ENCODE results near the gene EDARADD. TPM values are rescaled to one million over a fixed set of nuclear protein-coding genes. Genes with fewer than 3 reads are reported as not detected.

EDARADD gene
- total RNA-seq, 1 donor, result 1.4 TPM

DNA sequence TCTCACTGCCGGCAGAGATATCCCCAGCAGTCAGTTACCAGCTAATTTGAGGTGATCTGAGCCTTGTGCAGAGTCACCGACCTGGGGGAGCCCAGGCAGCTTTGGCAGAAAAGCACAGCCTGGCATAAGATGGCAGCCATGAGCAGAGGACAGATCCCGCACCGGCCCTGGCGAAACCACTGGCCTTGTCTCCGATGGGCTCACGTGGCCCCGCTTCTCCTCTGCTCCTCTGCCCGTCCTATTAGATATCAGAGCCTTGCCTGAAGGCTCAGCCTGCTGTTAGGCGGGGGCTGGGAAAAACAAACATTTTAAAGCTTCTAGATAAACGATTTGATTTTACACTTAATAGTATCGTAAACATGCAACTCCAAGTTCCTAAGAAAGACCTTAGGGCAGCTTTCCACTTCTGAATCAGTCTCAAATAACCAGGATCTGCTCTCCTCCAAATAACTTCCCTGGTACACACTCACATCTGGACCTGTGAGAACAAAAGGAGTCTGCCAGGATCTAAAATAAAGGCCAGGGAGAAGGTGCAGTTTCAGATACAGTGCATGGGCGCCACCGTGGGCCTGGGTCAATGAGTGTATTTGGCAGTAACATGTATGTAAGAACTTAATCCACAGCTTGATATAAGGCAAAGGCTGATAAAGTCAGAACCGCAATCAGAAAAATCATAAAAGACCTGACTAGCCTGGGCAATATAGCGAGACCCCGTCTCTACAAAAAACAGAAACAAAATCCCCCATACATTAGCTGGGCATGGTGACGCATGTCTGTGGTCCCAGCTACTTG lies 10.0 kb downstream of the EDARADD start:
- no peak overlapping the region for H3K4me3 ChIP-seq (ENCODE audit: insufficient read depth, low read length)
- H3K9me3 ChIP-seq (ENCODE audit: low read depth, low read length), result no peaks in the 10 kb centered on the region
- H3K4me1 ChIP-seq (ENCODE audit: insufficient read depth, low read length), result no peaks in the 10 kb centered on the region
- H3K79me2 ChIP-seq (ENCODE audit: insufficient read depth, low read length), result no peaks in the 10 kb centered on the region
- no peak overlapping the region for H3K27ac ChIP-seq (ENCODE audit: low read depth, low read length)
- no peak for DNase-seq (ENCODE audit: insufficient read length, low spot score, missing footprints)
- no peak overlapping the region for H2AFZ ChIP-seq (ENCODE audit: low read length)
- no peaks in the 10 kb centered on the region for H4K20me1 ChIP-seq (ENCODE audit: insufficient read depth, low read length)
- H3K4me2 ChIP-seq (ENCODE audit: insufficient read depth, low read length), result no peak overlapping the region
- TF ChIP-seq, protein P1, sequence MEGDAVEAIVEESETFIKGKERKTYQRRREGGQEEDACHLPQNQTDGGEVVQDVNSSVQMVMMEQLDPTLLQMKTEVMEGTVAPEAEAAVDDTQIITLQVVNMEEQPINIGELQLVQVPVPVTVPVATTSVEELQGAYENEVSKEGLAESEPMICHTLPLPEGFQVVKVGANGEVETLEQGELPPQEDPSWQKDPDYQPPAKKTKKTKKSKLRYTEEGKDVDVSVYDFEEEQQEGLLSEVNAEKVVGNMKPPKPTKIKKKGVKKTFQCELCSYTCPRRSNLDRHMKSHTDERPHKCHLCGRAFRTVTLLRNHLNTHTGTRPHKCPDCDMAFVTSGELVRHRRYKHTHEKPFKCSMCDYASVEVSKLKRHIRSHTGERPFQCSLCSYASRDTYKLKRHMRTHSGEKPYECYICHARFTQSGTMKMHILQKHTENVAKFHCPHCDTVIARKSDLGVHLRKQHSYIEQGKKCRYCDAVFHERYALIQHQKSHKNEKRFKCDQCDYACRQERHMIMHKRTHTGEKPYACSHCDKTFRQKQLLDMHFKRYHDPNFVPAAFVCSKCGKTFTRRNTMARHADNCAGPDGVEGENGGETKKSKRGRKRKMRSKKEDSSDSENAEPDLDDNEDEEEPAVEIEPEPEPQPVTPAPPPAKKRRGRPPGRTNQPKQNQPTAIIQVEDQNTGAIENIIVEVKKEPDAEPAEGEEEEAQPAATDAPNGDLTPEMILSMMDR (IDR thresholded peaks at IDR 0.05; ENCODE audit: extremely low read depth, low read depth, low read length), result no peak
- no peaks in the 10 kb centered on the region for H3K27me3 ChIP-seq (ENCODE audit: insufficient read depth, low read length)
- H3K36me3 ChIP-seq (ENCODE audit: insufficient read depth, low read length), result no peaks in the 10 kb centered on the region

DNA sequence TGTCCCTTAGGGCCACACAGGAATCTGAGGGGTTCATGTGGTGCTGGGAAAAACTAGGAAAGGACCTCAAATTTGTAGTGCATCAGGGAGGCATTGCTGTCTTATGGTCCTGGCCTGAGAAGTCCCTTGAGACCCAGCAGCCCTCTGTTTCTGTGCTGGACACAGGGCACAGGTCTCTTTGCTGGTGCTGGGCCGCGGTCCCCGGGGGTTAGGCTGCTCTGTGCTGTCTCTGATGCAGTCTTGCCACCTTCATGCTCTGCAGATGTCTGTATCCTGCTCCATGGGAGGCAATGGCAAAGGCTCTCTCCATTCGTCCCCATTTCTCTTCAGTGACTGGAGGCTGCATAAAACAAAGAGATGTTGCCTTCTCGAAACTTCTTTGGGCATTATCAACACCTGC lies 13.0 kb downstream of the EDARADD start:
- Histone ChIP-seq H2AFZ (ENCODE audit: low read length) (no peak overlapping the region), H3K4me1 (ENCODE audit: insufficient read depth, low read length) (no peaks in the 10 kb centered on the region), H3K27ac (ENCODE audit: low read depth, low read length) (no peak overlapping the region), H3K36me3 (ENCODE audit: insufficient read depth, low read length) (no peaks in the 10 kb centered on the region), H3K4me2 (ENCODE audit: insufficient read depth, low read length) (no peak overlapping the region), H3K9me3 (ENCODE audit: low read depth, low read length) (no peaks in the 10 kb centered on the region), H3K27me3 (ENCODE audit: insufficient read depth, low read length) (no peaks in the 10 kb centered on the region), H3K4me3 (ENCODE audit: insufficient read depth, low read length) (no peak overlapping the region), H3K79me2 (ENCODE audit: insufficient read depth, low read length) (no peaks in the 10 kb centered on the region), H4K20me1 (ENCODE audit: insufficient read depth, low read length) (no peaks in the 10 kb centered on the region)
- TF ChIP-seq, protein P1 (IDR thresholded peaks at IDR 0.05; ENCODE audit: extremely low read depth, low read depth, low read length), result no peak
- no peak for DNase-seq (ENCODE audit: insufficient read length, low spot score, missing footprints)

DNA sequence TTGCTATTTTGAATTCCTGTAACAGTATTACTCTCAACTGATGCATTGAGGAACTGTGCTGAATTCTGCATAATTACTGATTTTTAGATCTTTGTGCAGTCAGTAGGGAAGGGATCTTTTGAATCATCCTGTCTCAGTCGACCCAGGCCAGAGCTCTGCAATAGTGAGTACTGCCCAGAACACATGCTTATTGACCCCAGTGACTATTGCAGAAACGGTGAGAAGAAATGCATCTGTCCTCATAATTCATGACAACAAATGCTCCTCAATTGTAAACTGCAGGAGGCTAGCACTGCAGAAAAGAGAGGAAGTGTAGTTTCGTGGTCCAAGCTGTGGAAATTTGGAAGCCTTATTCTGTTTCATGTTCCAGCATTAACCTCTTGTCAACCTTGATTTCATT lies 19.6 kb downstream of the EDARADD start:
- no peak overlapping the region for H3K4me3 ChIP-seq (ENCODE audit: insufficient read depth, low read length)
- TF ChIP-seq, protein P1 (IDR thresholded peaks at IDR 0.05; ENCODE audit: extremely low read depth, low read depth, low read length), result no peak
- no peaks in the 10 kb centered on the region for H3K4me1 ChIP-seq (ENCODE audit: insufficient read depth, low read length)
- no peak for DNase-seq (ENCODE audit: insufficient read length, low spot score, missing footprints)
- H2AFZ ChIP-seq (ENCODE audit: low read length), result no peak overlapping the region
- H4K20me1 ChIP-seq (ENCODE audit: insufficient read depth, low read length), result no peaks in the 10 kb centered on the region
- H3K4me2 ChIP-seq (ENCODE audit: insufficient read depth, low read length), result no peak overlapping the region
- no peaks in the 10 kb centered on the region for H3K79me2 ChIP-seq (ENCODE audit: insufficient read depth, low read length)
- no peaks in the 10 kb centered on the region for H3K36me3 ChIP-seq (ENCODE audit: insufficient read depth, low read length)
- no peak overlapping the region for H3K27ac ChIP-seq (ENCODE audit: low read depth, low read length)
- no peaks in the 10 kb centered on the region for H3K27me3 ChIP-seq (ENCODE audit: insufficient read depth, low read length)
- H3K9me3 ChIP-seq (ENCODE audit: low read depth, low read length), result no peaks in the 10 kb centered on the region

GRCh38 chr1:236416165-236416564 lies 22.1 kb downstream of the EDARADD start:
- TF ChIP-seq, protein P1 (IDR thresholded peaks at IDR 0.05; ENCODE audit: extremely low read depth, low read depth, low read length), result no peak
- Histone ChIP-seq H3K9me3 (ENCODE audit: low read depth, low read length) (no peaks in the 10 kb centered on the region), H3K79me2 (ENCODE audit: insufficient read depth, low read length) (no peaks in the 10 kb centered on the region), H3K27ac (ENCODE audit: low read depth, low read length) (no peak overlapping the region), H3K4me3 (ENCODE audit: insufficient read depth, low read length) (no peak overlapping the region), H3K4me1 (ENCODE audit: insufficient read depth, low read length) (no peaks in the 10 kb centered on the region), H3K36me3 (ENCODE audit: insufficient read depth, low read length) (no peaks in the 10 kb centered on the region), H3K4me2 (ENCODE audit: insufficient read depth, low read length) (no peak overlapping the region), H2AFZ (ENCODE audit: low read length) (no peak overlapping the region), H4K20me1 (ENCODE audit: insufficient read depth, low read length) (no peaks in the 10 kb centered on the region), H3K27me3 (ENCODE audit: insufficient read depth, low read length) (no peaks in the 10 kb centered on the region)
- no peak for DNase-seq (ENCODE audit: insufficient read length, low spot score, missing footprints)

Data from osteoblast (primary cell).